Right lobe of liver (tissue), 4 donors: ENCODE results near the gene STX7.

Experiments used
- POLR2A ChIP-seq: fragments of 450-650 bp; IDR thresholded peaks from one replicate; pipeline ENCODE4 v1.6.1; 2017; ENCODE audit warnings: antibody characterized with exemption, mild to moderate bottlenecking
- TF ChIP-seq, protein P1 (sequence below), 4 donors: fragments of 200-600 bp in 3 of 4; fragments of 450-650 bp in 1 of 4; IDR thresholded peaks; one replicate each; pipeline versions ENCODE4 v1.5.1 to v1.8.0; 2016 to 2022; ENCODE audit warnings: antibody characterized with exemption in 4 of 4, mild to moderate bottlenecking in 2 of 4
- donor health status: DM: no; HTN: no; CAD: no.
- donor health status: DM: no; HTN: no; CAD: no.
- donor health status: DM: no; HTN: yes; CAD: no.

DNA sequence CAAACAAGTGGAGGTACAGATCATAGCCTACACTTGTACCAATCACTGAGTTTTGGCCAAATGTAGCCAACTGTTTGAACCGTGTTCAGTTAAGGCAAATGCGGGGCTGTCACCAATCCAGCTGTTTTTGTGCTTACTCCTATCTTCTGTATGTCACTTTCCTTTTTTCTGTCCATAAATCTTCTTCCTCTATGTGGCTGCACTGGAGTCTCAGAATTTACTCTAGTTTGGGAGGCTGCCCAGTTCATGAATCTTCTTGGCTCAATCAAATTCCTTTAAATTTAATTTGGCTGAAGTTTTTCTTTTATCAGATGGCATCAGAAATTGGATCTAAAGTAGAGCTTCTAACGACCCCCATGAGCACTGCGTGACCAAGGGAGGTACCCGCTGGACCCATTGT is 11.7 kb upstream of the STX7 start:
- TF ChIP-seq, protein P1, sequence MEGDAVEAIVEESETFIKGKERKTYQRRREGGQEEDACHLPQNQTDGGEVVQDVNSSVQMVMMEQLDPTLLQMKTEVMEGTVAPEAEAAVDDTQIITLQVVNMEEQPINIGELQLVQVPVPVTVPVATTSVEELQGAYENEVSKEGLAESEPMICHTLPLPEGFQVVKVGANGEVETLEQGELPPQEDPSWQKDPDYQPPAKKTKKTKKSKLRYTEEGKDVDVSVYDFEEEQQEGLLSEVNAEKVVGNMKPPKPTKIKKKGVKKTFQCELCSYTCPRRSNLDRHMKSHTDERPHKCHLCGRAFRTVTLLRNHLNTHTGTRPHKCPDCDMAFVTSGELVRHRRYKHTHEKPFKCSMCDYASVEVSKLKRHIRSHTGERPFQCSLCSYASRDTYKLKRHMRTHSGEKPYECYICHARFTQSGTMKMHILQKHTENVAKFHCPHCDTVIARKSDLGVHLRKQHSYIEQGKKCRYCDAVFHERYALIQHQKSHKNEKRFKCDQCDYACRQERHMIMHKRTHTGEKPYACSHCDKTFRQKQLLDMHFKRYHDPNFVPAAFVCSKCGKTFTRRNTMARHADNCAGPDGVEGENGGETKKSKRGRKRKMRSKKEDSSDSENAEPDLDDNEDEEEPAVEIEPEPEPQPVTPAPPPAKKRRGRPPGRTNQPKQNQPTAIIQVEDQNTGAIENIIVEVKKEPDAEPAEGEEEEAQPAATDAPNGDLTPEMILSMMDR (IDR thresholded peaks at IDR 0.05): no peak
- no peak for TF ChIP-seq POLR2A
